ENCODE measurements around the gene DUSP28.

DUSP28 gene

GRCh38 chr2:240567872-240568677 lies 7.9 kb downstream of the DUSP28 start, which contains the start of gene RNPEPL1:
Gene RNPEPL1, plus strand, starts transcription at chr2:240568484. Its CDS starts 103 bp downstream, at chr2:240568587.
- TF ChIP-seq L3MBTL2 (conservative IDR thresholded peaks at IDR 0.05), result no peak; the same call in 1 of the 2 replicates
- no peak for TF ChIP-seq ELF4 (IDR thresholded peaks at IDR 0.05)
- no peak for TF ChIP-seq HDGF (IDR thresholded peaks at IDR 0.05; ENCODE audit: borderline replicate concordance)
- TF ChIP-seq BHLHE40 (IDR thresholded peaks at IDR 0.05; ENCODE audit: borderline replicate concordance), result no peak
- TF ChIP-seq CTBP1 (IDR thresholded peaks at IDR 0.05; ENCODE audit: borderline replicate concordance), result no peak
- TF ChIP-seq LEF1 (IDR thresholded peaks at IDR 0.05; ENCODE audit: borderline replicate concordance), result no peak
- TF ChIP-seq ZNF384 (IDR thresholded peaks at IDR 0.05), result no peak
- no peak for TF ChIP-seq ARNT (IDR thresholded peaks at IDR 0.05)
- TF ChIP-seq SP1 (IDR thresholded peaks at IDR 0.05), result no peak
- TF ChIP-seq FOXK2 (IDR thresholded peaks at IDR 0.05), result no peak
- TF ChIP-seq SUZ12 (IDR thresholded peaks at IDR 0.05), result no peak
- TF ChIP-seq TARDBP (IDR thresholded peaks at IDR 0.05), result no peak
- peak; percentile 42 for DNase-seq (ENCODE audit: extremely low spot score)
- CTCF ChIA-PET, result interaction anchor here (0.6 to 1.0 kb wide), 2 partner anchors 12 to 125 kb away, joined by 3 read pairs; no protein-coding TSS in a partner anchor
- POLR2A ChIA-PET, result interaction anchor here (0.7 to 2.0 kb wide), 2 partner anchors 18 to 19 kb away, joined by 3 to 8 read pairs; partner anchors contain the start of gene CAPN10

- CTCF ChIA-PET, result interaction anchor here (0.6 kb wide), 1 partner anchor 126 kb away, joined by 3 read pairs; no protein-coding TSS in a partner anchor
- TF ChIP-seq CTBP1 (IDR thresholded peaks at IDR 0.05; ENCODE audit: borderline replicate concordance) (no peak), HDGF (IDR thresholded peaks at IDR 0.05; ENCODE audit: borderline replicate concordance) (no peak), ELF4 (IDR thresholded peaks at IDR 0.05) (no peak), NFRKB (IDR thresholded peaks at IDR 0.05) (no peak)
- POLR2A ChIA-PET, result interaction anchor here (0.8 to 2.0 kb wide), 3 partner anchors 8 to 18 kb away, joined by 3 to 8 read pairs (median 4); partner anchors contain the start of gene CAPN10
- no peak for DNase-seq (ENCODE audit: extremely low spot score)
Measured at GRCh38 chr2:240568678-240569522, 8.7 kb downstream of the DUSP28 start.

GRCh38 chr2:240569523-240569997 lies 9.4 kb downstream of the DUSP28 start:
- CTCF ChIA-PET, result no interaction called here
- no peak for DNase-seq (ENCODE audit: extremely low spot score)
- POLR2A ChIA-PET, result interaction anchor here (0.8 to 2.0 kb wide), 3 partner anchors 9 to 17 kb away, joined by 3 to 8 read pairs (median 4); partner anchors contain the start of gene CAPN10
- TF ChIP-seq SP1 (IDR thresholded peaks at IDR 0.05), result no peak
- no peak for TF ChIP-seq FOXK2 (IDR thresholded peaks at IDR 0.05)
- no peak for TF ChIP-seq ELF4 (IDR thresholded peaks at IDR 0.05)
- TF ChIP-seq CTBP1 (IDR thresholded peaks at IDR 0.05; ENCODE audit: borderline replicate concordance), result no peak
- no peak for TF ChIP-seq HDGF (IDR thresholded peaks at IDR 0.05; ENCODE audit: borderline replicate concordance)
- no peak for TF ChIP-seq ZNF384 (IDR thresholded peaks at IDR 0.05)
- TF ChIP-seq L3MBTL2 (conservative IDR thresholded peaks at IDR 0.05), result no peak
- no peak for TF ChIP-seq ARNT (IDR thresholded peaks at IDR 0.05)
- TF ChIP-seq NFRKB (IDR thresholded peaks at IDR 0.05), result no peak
- no peak for TF ChIP-seq FOXA1 (IDR thresholded peaks at IDR 0.05)
- TF ChIP-seq, protein P1, sequence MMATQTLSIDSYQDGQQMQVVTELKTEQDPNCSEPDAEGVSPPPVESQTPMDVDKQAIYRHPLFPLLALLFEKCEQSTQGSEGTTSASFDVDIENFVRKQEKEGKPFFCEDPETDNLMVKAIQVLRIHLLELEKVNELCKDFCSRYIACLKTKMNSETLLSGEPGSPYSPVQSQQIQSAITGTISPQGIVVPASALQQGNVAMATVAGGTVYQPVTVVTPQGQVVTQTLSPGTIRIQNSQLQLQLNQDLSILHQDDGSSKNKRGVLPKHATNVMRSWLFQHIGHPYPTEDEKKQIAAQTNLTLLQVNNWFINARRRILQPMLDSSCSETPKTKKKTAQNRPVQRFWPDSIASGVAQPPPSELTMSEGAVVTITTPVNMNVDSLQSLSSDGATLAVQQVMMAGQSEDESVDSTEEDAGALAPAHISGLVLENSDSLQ (IDR thresholded peaks at IDR 0.05), result no peak
- TF ChIP-seq LEF1 (IDR thresholded peaks at IDR 0.05; ENCODE audit: borderline replicate concordance), result no peak
- no peak for TF ChIP-seq TARDBP (IDR thresholded peaks at IDR 0.05)
- no peak for TF ChIP-seq BHLHE40 (IDR thresholded peaks at IDR 0.05; ENCODE audit: borderline replicate concordance)
- TF ChIP-seq SUZ12 (IDR thresholded peaks at IDR 0.05), result no peak
- TF ChIP-seq FOXM1 (IDR thresholded peaks at IDR 0.05; ENCODE audit: borderline replicate concordance), result no peak

DNA sequence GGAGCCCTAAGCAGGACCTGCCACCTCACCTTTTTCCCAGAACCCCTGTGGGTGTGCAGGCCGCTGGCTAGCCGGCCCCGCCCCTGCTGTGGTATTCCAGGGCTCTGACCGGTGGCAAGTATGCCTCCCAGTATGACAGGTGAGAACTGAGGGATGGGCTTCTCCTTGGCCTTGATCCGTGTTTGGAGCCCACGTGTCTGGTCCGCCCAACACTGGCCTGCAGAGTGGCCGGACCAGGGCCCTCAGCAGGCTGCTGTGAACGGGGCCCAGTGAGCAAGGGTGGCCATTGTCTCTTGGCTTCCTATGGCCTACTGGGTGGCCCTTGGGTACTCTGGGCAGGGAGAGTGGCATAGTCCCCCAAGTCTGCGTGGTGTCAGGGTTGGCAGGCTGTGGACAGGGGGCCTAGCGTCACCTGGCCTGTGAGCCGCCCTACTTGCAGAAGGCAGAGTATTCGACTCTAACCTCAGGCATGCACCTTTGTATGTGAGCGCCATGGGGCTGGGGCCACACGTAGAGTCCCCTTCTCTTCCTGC lies 9.9 kb downstream of the DUSP28 start:
- DNase-seq (ENCODE audit: extremely low spot score), result no peak
- ChIA-PET CTCF (no interaction called here), POLR2A (interaction anchor here (2.0 kb wide), 1 partner anchor 17 kb away, joined by 8 read pairs; the partner anchor contains the start of gene CAPN10)
- TF ChIP-seq TARDBP (IDR thresholded peaks at IDR 0.05), result no peak
- no peak for TF ChIP-seq ARNT (IDR thresholded peaks at IDR 0.05)
- no peak for TF ChIP-seq BHLHE40 (IDR thresholded peaks at IDR 0.05; ENCODE audit: borderline replicate concordance)
- no peak for TF ChIP-seq HDGF (IDR thresholded peaks at IDR 0.05; ENCODE audit: borderline replicate concordance)
- no peak for TF ChIP-seq FOXK2 (IDR thresholded peaks at IDR 0.05)
- TF ChIP-seq LEF1 (IDR thresholded peaks at IDR 0.05; ENCODE audit: borderline replicate concordance), result no peak
- TF ChIP-seq L3MBTL2 (conservative IDR thresholded peaks at IDR 0.05), result no peak
- no peak for TF ChIP-seq SP1 (IDR thresholded peaks at IDR 0.05)
- TF ChIP-seq NFRKB (IDR thresholded peaks at IDR 0.05), result no peak
- no peak for TF ChIP-seq FOXM1 (IDR thresholded peaks at IDR 0.05; ENCODE audit: borderline replicate concordance)
- TF ChIP-seq SUZ12 (IDR thresholded peaks at IDR 0.05), result no peak
- TF ChIP-seq FOXA1 (IDR thresholded peaks at IDR 0.05), result no peak
- no peak for TF ChIP-seq ZNF384 (IDR thresholded peaks at IDR 0.05)
- no peak for TF ChIP-seq ELF4 (IDR thresholded peaks at IDR 0.05)
- no peak for TF ChIP-seq CTBP1 (IDR thresholded peaks at IDR 0.05; ENCODE audit: borderline replicate concordance)
- TF ChIP-seq, protein P1 (IDR thresholded peaks at IDR 0.05), result no peak

DNA sequence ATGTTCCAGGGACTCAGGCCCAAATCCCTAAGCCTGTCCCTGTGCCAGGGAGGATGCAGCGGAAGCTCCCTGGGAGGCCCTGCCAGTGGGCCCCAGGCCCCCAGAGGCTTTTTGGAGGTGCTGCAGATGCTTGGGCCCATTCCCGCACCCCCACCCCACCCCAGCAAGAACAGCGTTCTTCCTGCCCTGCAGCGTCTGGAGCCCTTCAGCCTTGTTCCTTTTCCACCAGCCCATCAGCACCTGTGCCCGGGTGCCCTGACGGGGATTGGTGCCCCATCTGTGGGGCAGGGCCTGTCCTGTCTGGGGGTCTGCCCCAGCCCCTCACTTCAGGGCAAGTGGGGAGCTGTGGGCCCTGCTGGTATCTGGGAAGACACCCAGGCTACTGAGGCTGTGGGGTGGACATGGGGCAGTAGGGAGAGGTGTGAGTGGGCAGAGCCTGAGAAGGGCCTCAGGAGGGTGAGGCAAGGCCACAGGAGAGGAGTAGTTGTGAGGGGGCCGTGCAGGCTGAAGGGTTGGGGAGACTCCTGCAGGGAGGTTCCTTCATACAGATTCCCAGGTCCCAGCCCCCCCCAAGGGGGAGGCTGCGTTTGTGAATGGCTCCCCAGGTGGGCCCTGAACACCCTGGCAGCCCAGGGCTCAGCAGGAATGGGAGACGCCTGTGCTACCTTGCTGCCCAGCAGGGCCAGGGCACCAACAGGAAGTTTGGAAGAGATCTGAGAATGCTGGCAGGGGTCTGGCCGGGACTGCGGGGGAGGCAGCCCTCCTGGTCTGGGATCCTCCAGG lies 10.6 kb downstream of the DUSP28 start:
- no peak for DNase-seq (ENCODE audit: extremely low spot score)
- CTCF ChIA-PET, result no interaction called here
- TF ChIP-seq HDGF (IDR thresholded peaks at IDR 0.05; ENCODE audit: borderline replicate concordance) (no peak), BHLHE40 (IDR thresholded peaks at IDR 0.05; ENCODE audit: borderline replicate concordance) (no peak), L3MBTL2 (conservative IDR thresholded peaks at IDR 0.05) (no peak), CTBP1 (IDR thresholded peaks at IDR 0.05; ENCODE audit: borderline replicate concordance) (no peak), SP1 (IDR thresholded peaks at IDR 0.05) (no peak), ELF4 (IDR thresholded peaks at IDR 0.05) (no peak), FOXK2 (IDR thresholded peaks at IDR 0.05) (no peak), NFRKB (IDR thresholded peaks at IDR 0.05) (no peak), FOXA1 (IDR thresholded peaks at IDR 0.05) (no peak), ARNT (IDR thresholded peaks at IDR 0.05) (no peak)
- TF ChIP-seq, protein P1 (IDR thresholded peaks at IDR 0.05), result no peak
- POLR2A ChIA-PET, result no interaction called here

Data from HEK293T (cell line).